NCI-H526 treated with DMSO at 0.1 percent for 48 hours (cell line): Measurements from ENCODE around the gene CDHR3.
"Not testable (repeated sequence)": the region's sequence is repeated elsewhere in the genome, so short reads cannot be mapped to it uniquely, and the experiment has no call there.

ENCODE experiments used
- DNase-seq: peaks from one replicate; lab custom pipeline; 2025; lab: John Stamatoyannopoulos, UW

CDHR3 gene

DNA sequence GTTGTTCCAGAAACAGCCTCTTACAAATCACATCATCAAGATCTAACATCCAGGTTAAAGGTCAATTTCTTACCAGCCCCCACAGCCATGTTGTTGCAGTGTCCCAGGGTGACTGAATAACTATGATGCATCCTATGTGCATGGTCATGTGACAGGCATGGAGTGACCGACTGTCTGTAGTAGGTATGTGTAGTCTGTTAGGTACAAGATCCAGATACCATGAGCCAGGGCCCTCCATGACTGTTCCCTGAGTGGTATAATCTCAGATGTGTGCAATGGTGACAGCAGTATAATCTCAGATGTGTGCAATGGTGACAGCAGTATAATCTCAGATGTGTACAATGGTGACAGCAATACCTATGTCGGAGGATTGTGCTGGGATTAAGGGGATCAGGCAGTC, 8.8 kb downstream of the CDHR3 start:
- no peak for DNase-seq

DNA sequence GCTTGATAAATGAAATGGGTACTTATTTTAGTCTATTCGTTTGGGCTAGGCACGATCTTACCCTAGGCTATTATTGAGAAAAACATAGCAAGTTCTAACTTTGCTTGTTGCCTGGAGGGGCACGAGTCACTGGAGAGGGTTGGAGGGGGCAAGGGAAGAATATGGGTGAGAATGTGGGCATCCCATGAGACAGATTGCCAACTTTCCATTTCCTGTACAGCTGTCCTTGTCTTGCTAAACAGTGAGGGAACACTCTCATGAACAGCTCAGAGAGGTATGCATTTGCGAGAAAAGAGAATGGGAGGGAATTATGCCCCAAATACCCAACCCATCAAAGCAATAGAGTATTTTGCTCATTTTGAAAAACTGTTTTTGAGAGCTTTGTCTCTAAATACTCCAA, 9.2 kb downstream of the CDHR3 start:
- no peak for DNase-seq

DNA sequence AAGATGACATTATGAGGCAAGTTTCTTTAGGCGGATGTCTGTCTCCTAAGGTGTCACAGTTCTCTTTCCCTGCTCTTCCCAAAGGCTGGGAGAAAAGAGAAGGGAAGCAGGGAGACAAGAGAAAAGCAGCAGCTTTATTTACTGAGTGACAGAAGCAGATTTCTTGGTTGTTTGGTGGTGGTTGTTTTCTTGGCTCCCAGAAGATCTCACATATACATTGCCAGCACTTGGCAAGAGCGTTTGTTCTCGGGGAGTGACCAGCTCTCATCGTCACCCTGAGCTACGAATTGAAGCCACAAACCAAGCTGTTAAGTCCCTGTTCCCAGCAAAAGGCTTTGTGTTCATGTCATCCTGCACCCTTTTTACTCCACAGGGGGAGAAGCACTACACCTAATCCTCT, 11.4 kb downstream of the CDHR3 start:
- no peak for DNase-seq

DNA sequence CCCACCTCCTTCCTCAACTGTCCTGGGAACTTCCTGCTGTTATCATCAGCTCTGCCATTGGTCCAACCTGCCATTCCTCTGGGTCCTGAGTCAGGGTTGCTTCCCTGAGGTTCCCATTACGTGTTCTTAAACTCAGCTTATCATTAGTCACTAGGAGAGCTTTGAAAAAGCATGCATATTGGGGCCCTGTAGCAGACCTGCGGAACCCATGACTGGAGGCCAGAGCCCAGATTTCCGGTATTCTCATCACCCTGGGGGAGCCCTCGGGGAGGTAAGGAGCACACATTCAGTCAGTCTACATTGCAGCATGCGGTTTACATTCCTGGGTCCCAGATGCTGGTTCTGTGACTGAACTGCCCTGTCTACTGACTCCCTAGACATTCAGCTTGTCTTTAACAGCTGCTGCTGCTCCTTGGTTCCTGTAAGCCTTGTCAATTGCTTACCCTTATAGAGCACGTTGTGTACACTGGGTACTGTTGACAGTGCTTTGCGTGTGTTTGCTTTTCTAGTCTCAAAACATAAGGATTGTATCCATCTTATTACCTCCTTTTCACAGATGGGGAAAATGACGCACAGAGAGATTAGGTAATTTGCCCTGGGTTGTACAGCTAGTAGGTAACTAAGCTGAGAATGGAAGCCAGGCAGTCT, 12.8 kb downstream of the CDHR3 start:
- DNase-seq = no peak

DNA sequence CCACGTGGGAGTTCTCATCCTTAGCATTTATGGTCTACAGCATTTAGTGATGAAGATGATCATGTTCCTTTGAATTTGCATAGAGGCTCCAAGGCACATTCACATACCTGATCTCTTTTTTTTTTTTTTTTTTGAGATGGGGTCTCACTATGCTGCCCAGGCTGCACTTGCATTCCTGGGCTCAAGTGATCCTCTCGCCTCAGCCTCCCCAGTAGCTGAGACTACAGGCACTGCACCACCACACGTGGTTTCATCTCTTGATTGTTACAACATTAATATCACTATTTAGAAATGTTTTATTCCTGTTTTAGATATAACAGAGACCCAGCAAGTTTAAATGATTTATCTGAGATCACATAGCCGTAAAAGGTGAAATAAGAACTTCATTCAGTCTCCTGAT, 13.8 kb downstream of the CDHR3 start:
- DNase-seq = no peak

DNA sequence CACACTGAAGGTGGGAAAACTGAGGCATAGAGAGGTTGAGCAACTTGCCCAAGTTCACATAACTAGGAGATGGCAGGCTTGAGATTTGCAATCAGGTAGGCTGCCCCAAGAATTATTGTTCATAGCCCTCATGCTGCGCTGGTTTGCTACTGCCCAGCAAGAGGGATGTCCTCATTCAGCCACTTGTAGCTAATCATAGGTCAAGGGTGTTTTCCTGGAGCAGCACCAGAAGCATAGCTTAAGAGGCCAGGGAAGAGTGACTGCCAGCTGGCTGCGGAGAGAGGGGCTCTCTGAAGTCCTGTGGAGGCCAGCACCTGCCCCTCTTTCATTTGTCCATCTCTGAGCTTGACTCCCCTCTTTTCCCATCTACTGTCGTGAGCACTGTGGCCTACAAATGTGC, 15.0 kb downstream of the CDHR3 start:
- no peak for DNase-seq

DNA sequence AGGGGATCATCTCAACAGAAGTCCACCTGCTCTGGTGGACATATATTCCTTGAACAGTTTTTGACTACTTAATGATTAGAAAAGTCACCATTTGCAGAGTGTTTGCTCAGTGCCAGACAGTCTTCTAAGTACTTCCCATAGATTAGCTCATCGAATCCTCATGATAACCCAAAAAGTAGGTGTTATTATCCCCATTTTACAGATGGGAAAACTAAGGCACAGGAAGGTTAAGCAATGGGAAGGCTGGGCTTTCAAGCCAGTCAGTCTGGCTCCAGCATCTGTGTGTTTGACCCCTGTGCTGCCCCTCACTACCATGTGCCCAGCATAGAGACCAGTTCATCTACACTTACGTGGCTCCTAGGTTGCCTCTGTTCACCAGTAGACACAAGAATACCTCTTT, 15.9 kb downstream of the CDHR3 start:
- DNase-seq = no peak

DNA sequence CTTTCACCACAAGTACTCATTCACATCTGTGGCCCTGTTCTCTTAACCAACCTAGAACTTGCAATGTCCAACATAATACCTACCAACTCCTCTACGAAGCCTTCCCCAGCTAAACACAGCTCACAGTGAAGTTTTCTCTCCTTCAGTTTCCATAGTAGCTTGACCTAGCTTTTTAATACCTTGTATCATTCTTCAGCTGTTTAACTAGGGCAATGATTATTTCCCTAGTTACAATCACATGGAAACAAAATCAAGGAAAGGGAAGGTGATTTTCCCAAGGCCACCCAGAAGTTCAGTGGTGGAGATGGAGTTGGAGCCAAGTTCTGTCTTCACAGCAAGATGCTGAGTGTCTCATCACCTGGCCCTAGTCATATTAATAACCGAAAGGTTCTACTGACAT, 16.3 kb downstream of the CDHR3 start:
- DNase-seq = no peak

DNA sequence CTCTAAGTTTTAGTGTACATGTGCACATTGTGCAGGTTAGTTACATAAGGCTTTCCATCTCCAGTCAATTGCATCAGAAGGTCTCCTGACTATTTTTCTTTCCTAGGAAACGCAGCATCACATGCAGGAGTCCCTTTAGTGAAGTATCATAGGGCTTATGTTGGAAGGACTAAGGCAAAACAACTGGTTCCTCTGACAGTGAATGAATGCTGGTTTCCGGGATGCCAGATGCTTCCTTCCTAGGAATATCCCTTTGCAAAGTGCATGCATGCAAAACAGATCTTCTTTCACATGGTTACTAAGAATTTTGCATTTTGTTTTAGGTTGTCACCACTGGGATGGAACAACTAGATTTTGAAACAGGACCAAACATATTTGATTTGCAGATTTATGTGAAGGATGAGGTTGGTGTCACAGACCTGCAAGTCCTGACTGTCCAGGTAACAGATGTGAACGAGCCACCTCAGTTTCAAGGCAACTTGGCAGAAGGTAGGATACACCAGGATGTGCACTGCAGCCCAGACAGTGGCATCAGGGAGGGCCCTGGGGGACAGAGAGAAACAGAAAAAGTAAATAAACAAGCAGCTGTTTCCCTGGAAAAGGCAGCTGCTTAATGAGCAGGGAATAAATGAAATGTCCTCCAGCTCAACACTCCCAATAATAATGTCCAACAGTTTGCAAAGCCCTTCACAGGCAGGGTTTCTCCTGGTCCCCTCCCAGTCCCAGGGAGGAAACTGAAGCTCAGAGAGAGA, 17.8 kb downstream of the CDHR3 start:
- peak; percentile 75 for DNase-seq

DNA sequence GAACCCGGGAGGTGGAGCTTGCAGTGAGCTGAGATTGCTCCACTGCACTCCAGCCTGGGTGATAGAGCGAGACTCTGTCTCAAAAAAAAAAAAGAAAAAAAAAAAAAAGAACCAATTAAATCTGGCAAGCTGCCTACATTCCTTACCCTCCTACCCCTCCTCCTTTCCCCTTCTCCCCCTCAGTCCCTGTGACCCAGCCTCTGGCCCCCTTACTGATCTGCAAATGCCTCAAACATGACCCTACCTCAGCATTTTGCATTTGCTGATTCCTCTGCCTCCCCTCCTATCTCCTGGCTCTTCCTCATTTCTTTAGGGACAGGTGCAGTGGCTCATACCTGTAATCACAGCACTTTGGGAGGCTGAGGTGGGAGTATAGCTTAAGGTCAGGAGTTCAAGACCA, 19.3 kb downstream of the CDHR3 start:
- DNase-seq = no peak

DNA sequence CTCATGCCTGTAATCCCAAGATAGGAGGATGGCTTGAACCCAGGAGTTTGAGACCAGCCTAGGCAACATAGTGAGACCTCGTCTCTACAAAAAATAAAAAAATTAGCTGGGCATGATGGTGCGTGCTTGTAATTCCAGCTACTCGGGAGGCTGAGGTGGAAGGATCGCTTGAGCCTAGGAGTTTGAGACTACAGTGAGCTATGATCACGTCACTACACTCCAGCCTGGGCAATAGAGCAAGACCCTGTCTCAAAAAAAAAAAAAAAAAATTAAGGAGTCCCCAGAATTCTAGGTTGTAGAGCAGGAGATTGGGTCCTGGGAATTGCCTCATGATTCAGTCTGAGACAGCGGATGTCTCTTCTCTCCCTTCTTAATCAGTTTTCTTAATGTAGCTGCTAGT, 21.7 kb downstream of the CDHR3 start:
- not testable (repeated sequence) for DNase-seq

DNA sequence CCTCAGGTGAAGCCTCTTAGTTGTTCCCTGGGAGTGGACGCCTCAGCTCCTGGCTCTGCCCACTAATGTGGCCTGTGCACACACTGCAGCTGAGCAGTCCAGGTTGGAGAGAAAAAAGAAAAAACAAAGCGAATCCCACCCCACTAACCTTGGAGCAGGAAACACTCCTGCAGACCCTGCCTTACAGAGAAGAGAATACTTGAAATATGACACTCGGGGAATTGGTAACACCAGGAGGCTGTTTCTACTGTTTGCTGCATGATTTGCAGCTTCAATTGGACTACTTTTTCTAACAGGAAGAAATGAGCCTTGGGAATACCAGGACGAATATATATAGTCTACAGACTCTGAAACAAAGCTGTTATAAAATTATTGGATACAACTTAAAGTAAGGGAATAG, 22.2 kb downstream of the CDHR3 start:
- peak; percentile 81 for DNase-seq

DNA sequence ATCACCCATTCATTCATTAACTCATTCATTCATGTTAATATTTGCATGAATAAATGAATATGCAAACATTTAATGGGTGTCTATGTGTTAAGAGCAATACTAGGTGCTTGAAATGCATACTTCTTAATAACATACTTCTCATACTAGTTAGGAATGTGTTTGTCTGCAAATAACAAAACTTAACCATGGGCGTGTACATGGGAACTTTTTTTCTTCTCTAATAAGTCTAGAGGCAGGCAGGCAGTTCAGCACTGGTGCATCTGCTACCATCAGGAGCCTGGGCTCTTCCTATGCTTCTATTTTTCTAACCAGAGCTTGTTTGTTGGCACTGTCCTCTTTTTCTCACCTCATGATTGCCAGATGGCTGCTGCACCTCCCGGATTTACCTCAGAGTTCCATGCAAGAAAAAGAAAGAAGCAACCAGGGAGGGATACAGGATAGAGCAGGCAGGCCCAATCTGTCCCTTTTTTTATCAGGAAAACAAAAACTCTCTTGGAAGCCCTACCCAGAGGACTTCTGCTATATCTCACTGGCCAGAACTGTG, 22.7 kb downstream of the CDHR3 start:
- DNase-seq = peak; percentile 81

DNA sequence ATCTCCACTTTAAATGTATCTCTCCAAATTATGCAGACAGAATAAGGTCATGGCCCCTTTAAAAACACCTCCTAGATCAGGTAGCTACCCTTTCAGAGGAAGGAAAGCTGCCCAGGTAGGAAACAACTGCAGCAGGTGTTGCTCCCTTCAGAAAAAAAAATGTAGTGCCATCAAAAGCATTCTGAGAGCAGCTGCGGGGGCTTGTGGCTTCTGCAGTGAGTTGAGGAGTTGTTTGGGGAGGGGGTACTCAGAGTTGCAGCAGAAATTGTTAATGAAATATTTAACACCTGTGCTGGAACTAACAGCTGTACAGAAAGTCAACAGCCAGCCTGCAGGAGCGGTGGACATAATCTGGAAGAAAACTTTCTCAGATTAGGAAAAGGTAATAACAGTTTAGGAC, 24.0 kb downstream of the CDHR3 start:
- no peak for DNase-seq

DNA sequence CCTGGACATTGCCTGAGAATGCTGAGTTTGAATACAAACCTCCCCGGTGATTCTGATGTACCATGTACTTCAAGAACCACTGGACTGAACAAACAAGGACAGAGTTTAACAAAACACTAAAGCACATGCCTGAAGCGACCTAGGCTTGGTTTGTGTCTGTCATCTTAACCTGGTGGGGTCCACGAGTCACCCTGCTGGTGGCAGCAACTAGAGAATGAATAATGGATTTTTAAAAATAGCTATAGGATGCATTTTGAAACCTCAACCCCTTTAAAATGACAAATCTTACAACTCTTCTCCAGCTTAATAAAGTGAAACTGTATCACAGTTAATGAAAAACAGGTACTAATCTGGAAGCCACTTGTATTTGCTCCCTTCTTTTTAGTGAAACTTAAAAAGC, 25.2 kb downstream of the CDHR3 start:
- no peak for DNase-seq

DNA sequence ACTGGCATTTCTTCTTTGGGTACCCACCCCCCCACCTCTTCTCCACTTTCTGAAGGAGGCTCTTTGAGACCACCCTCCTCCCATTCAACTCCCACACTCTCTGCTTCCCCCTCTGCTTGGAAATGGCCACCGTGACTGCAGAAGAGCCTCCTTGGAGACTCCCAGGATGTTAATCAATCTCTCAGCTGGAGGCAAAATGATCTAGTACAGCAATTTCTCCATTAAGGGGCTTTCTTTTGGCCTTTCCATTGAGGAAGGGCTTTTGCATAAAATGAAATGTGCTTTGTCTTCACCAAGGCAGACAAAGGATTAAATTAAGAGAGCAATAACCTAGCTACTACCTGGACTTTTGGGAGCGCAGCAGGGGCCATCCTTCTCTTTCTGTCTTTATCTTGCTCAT, 26.1 kb downstream of the CDHR3 start:
- no peak for DNase-seq

DNA sequence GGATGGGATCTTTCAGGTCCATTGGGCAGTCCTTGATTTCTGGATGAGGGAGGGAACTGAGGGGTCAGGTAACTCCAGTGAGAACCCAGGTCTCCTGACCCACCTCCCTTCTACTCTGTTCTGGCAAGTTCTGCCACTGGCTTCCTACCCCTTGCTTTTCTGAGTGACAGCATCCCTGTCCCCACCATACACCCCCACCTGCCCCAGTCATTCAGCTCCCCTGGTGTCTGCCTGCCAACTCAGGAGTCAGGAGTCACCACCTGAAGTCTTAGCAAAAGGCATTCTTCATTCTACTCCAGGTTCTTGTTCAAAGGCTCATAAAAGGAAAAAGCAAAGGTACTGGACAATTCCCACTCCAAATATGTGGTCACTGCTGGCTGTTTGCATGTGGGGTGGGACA, 26.6 kb downstream of the CDHR3 start:
- DNase-seq = no peak

DNA sequence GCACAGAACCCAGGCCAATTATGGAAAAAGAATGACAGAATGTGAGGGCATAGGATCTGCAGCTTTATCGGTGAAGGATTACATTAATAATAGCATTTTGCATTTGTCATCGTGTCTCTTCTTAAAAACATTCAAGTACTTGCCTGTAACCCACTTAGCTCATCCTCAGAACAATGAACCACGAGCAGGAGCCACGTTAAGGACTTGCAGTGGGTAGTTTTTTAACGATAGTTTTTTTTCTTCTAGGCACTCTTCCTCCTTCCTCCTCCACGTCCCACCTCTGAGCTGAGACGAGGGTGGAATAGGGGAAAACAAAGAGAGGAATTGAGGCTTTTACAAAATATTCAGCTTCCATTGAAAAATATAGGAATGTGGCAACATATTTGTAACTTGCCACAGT, 27.1 kb downstream of the CDHR3 start:
- DNase-seq = no peak

DNA sequence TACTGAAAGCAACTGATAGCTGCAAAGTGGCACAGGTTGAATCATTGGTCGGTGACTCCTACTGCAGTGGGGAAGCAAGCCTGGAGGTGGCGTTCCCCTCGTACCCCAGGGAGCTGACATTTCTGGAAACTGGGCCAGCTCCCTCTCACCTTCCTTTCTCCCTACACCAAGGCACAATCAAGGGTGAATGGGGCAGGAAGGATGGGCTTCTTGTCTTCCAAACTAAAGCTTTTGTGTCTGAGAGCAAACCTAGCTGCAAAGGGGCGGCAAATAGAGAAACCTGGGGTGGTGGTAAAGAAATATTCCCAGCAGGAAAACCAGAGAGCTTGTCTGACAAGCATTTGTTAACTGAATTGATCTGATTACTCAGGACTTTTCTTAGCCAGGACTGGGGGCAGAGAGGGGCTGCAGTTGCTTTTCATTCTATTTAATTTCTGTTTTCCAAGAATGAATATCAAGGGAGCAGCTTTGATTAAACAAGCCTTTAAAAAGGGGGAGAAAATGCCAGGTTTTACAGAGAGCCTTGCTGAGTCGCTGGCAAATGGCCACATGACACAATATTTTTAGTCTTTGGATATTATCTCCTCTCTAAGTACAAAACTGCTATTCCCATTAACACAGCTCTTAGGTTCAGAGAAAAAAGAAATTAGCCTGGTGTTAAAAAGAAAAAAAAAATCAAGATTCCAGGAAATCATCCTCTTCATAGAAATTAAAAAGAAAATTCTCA, 27.8 kb downstream of the CDHR3 start:
- no peak for DNase-seq

DNA sequence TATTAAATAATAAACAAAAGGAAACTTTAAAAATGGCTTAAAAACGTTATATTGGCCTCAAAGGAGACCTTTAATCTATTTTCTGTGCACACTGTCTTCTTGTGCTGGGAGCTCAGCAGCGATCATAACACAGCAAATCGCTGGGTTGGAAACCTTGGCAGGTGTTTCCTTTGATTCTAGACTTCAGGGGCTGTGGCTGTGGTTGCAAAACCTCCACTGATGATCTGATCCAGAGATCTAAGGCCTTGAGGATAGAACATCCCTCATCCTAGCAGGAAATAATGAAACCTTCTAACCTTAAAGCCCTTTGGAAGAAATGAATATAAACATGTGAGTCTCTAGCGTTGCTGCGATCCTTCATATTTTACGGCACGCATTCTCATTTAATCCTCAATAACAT, 29.8 kb downstream of the CDHR3 start:
- no peak for DNase-seq

DNA sequence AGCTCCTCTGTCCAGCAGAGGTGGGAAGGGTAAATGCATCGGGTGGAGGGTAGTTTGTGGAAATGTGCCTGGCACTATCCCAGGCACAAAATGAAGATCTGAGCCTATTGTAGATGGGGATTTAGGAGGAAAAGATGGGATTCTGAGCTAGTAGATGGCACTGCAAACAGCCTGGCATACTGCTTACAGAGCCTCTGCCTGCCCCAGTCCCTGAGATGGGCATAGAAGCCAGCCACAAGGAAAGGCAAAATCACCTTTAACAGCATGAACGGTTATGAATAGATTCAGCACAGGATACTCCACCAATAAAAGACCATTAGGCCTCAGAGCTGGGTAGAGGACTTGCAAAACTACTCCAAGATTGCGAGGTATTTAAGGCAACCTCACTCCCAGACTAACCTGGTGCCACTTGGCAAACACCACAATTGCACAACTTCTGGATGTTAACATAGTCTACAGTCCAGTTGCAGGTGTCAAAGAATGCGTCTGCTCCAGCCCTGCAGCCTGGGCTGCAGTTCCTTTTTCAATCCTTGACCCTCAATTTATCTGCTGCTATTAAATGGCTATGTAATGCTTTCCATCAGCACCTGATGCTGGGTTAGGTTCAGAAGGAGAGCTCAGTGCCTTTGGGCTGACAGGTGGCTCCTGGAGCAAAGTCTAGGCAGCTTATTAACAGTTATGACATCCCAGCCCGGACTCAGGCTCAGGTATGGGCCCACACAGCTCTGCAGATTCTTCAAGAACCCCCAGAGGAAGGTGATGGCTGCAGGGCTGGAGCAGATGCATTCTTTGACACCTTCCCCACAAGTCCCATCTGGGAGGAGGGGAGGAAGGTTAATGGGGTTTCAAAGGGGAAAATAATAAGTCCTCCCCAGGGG, 34.0 kb downstream of the CDHR3 start:
- DNase-seq = no peak

DNA sequence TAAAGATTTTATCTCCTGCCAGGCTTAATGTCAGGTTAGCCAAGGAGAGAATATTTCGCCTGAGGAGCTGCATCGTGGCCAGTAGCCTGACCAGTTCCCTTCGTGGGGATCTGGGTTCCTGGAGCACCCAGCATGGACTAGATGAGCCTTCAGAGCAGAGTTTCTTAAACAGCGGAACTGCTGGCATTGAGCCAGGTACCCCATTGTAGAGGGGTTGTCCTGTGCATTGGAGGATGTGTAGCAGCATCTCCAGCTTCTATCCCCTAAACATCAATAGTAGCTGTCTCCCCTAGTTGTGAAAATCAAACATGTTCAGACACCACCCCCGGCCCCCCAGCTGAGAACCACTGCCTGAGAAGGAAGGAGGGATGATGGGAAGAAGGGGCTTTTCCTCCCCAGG, 36.2 kb downstream of the CDHR3 start:
- no peak for DNase-seq
